ENCODE data around the gene OTULIN.

The OTULIN gene

GRCh38 chr5:14681236-14681752 is 16.8 kb downstream of the OTULIN start:
- no peak for TF ChIP-seq CTCF (IDR thresholded peaks at IDR 0.05; ENCODE audit: borderline replicate concordance, insufficient read depth, low read depth, low read length)
- H3K4me3 ChIP-seq (ENCODE audit: low read depth, low read length) = no peak overlapping the region

GRCh38 chr5:14683906-14684455 is 19.5 kb downstream of the OTULIN start:
- H3K4me3 ChIP-seq (ENCODE audit: low read depth, low read length) = no peak overlapping the region
- no peak for TF ChIP-seq CTCF (IDR thresholded peaks at IDR 0.05; ENCODE audit: borderline replicate concordance, insufficient read depth, low read depth, low read length)

GRCh38 chr5:14684757-14685156 is 20.2 kb downstream of the OTULIN start:
- H3K4me3 ChIP-seq (ENCODE audit: low read depth, low read length) = no peak overlapping the region
- TF ChIP-seq CTCF (IDR thresholded peaks at IDR 0.05; ENCODE audit: borderline replicate concordance, insufficient read depth, low read depth, low read length) = no peak

GRCh38 chr5:14685757-14686156 is 21.2 kb downstream of the OTULIN start:
- peak; percentile 54; the same call in 1 of the 2 replicates for TF ChIP-seq CTCF (IDR thresholded peaks at IDR 0.05; ENCODE audit: borderline replicate concordance, insufficient read depth, low read depth, low read length)

GRCh38 chr5:14686517-14686916 is 22.0 kb downstream of the OTULIN start:
- no peak overlapping the region for H3K4me3 ChIP-seq (ENCODE audit: low read depth, low read length)

More at GRCh38 chr5:14685757-14686156, 21.2 kb downstream of the OTULIN start:
- H3K4me3 ChIP-seq (ENCODE audit: low read depth, low read length) = no peak overlapping the region

GRCh38 chr5:14687023-14687665 is 22.6 kb downstream of the OTULIN start:
- no peak for TF ChIP-seq CTCF (IDR thresholded peaks at IDR 0.05; ENCODE audit: borderline replicate concordance, insufficient read depth, low read depth, low read length)
- H3K4me3 ChIP-seq (ENCODE audit: low read depth, low read length) = no peak overlapping the region

More at GRCh38 chr5:14686517-14686916, 22.0 kb downstream of the OTULIN start:
- TF ChIP-seq CTCF (IDR thresholded peaks at IDR 0.05; ENCODE audit: borderline replicate concordance, insufficient read depth, low read depth, low read length) = no peak

- TF ChIP-seq CTCF (IDR thresholded peaks at IDR 0.05; ENCODE audit: borderline replicate concordance, insufficient read depth, low read depth, low read length) = no peak
Observed at GRCh38 chr5:14693070-14693469, 28.6 kb downstream of the OTULIN start.

More at GRCh38 chr5:14693070-14693469, 28.6 kb downstream of the OTULIN start:
- H3K4me3 ChIP-seq (ENCODE audit: low read depth, low read length) = no peak overlapping the region
